ENCODE results near the gene CRY2. TPM values are rescaled to one million over a fixed set of nuclear protein-coding genes. Genes with fewer than 3 reads are reported as not detected.

Gene CRY2
- total RNA-seq (2022) (8.1 and 8.6 TPM in 2 replicates), Bru-seq, nascent RNA (percentile 58 among the genes with signal in this experiment), BruChase-seq, experiment 1, labeled RNA remaining after a 6-hour chase (percentile 53 among the genes with signal in this experiment), BruChase-seq, experiment 2, labeled RNA remaining after a 2-hour chase (percentile 56 among the genes with signal in this experiment)
- long read RNA-seq, full-length matches to known transcripts = 10 of 16 reads
- long read RNA-seq, partial matches to known transcripts = 1 of 16 reads
- long read RNA-seq, other reads (novel, unspliced or antisense) = 5 of 16 reads

GRCh38 chr11:45846974-45847910 lies at the start of gene CRY2:
Gene CRY2, plus strand, starts transcription at chr11:45847475. Its CDS starts 16 bp downstream, at chr11:45847491.
- peak; percentile 98 for DNase-seq (ENCODE audit: unreplicated experiment)
- H3K4me3 Mint-ChIP-seq (ENCODE audit: unreplicated experiment) = peak within 1 kb of the TSS; percentile 75
- no peaks in the 10 kb centered on the region for H3K9me3 Mint-ChIP-seq (ENCODE audit: unreplicated experiment)
- peaks cover 6% of the 10 kb centered on the region for H3K36me3 Mint-ChIP-seq (ENCODE audit: insufficient read depth, unreplicated experiment)
- peaks cover 18% of the 10 kb centered on the region for H3K4me1 Mint-ChIP-seq (ENCODE audit: insufficient read depth, unreplicated experiment)
- H3K27ac Mint-ChIP-seq (ENCODE audit: low read depth, unreplicated experiment) = peak within 1 kb of the TSS; percentile 66
- intact Hi-C loops (cut with micrococcal nuclease) = loop anchor here (1.0 to 10.0 kb wide), 4 partner anchors 12 to 71 kb away; partner anchors contain the start of gene SLC35C1
- BruUV-seq (replicated peaks) = no TSS peak
- POLR2A ChIA-PET = interaction anchor here (0.6 to 3.5 kb wide), 21 partner anchors 8 to 1110 kb away, joined by 3 to 24 read pairs (median 3); partner anchors contain the start of genes AMBRA1, LARGE2 and PEX16
- H3K27me3 Mint-ChIP-seq (ENCODE audit: insufficient read depth, unreplicated experiment) = peaks cover 11% of the 10 kb centered on the region
- CTCF ChIA-PET = interaction anchor here (0.6 to 1.5 kb wide), 8 partner anchors 12 to 159 kb away, joined by 3 to 6 read pairs (median 3); no protein-coding TSS in a partner anchor
- no peak for TF ChIP-seq CTCF (IDR thresholded peaks at IDR 0.05; ENCODE audit: unreplicated experiment)

- H3K4me1 Mint-ChIP-seq (ENCODE audit: insufficient read depth, unreplicated experiment) = peaks cover 10% of the 10 kb centered on the region
- BruUV-seq (replicated peaks) = no TSS peak
- CTCF ChIA-PET = interaction anchor here (0.6 kb wide), 1 partner anchor 208 kb away, joined by 7 read pairs; no protein-coding TSS in a partner anchor
- H3K36me3 Mint-ChIP-seq (ENCODE audit: insufficient read depth, unreplicated experiment) = no peaks in the 10 kb centered on the region
- no peak for TF ChIP-seq CTCF (IDR thresholded peaks at IDR 0.05; ENCODE audit: unreplicated experiment)
- H3K4me3 Mint-ChIP-seq (ENCODE audit: unreplicated experiment) = no peak overlapping the region
- peak; percentile 76 for DNase-seq (ENCODE audit: unreplicated experiment)
- no peaks in the 10 kb centered on the region for H3K9me3 Mint-ChIP-seq (ENCODE audit: unreplicated experiment)
- no peak overlapping the region for H3K27ac Mint-ChIP-seq (ENCODE audit: low read depth, unreplicated experiment)
- no peaks in the 10 kb centered on the region for H3K27me3 Mint-ChIP-seq (ENCODE audit: insufficient read depth, unreplicated experiment)
- POLR2A ChIA-PET = interaction anchor here (0.7 kb wide), 1 partner anchor 21 kb away, joined by 3 read pairs; no protein-coding TSS in a partner anchor
- intact Hi-C loops (cut with micrococcal nuclease) = no loop called here
Observed at GRCh38 chr11:45798793-45799441, 48.4 kb upstream of the CRY2 start.

GRCh38 chr11:45799562-45799961 lies 47.7 kb upstream of the CRY2 start:
- Mint-ChIP-seq H3K27me3 (ENCODE audit: insufficient read depth, unreplicated experiment) (no peaks in the 10 kb centered on the region), H3K36me3 (ENCODE audit: insufficient read depth, unreplicated experiment) (no peaks in the 10 kb centered on the region), H3K4me1 (ENCODE audit: insufficient read depth, unreplicated experiment) (peaks cover 10% of the 10 kb centered on the region), H3K27ac (ENCODE audit: low read depth, unreplicated experiment) (no peak overlapping the region), H3K4me3 (ENCODE audit: unreplicated experiment) (no peak overlapping the region), H3K9me3 (ENCODE audit: unreplicated experiment) (no peaks in the 10 kb centered on the region)
- CTCF ChIA-PET = interaction anchor here (0.6 kb wide), 1 partner anchor 69 kb away, joined by 4 read pairs; no protein-coding TSS in a partner anchor
- intact Hi-C loops (cut with micrococcal nuclease) = no loop called here
- no peak for TF ChIP-seq CTCF (IDR thresholded peaks at IDR 0.05; ENCODE audit: unreplicated experiment)
- no TSS peak for BruUV-seq (replicated peaks)
- POLR2A ChIA-PET = interaction anchor here (0.7 kb wide), 1 partner anchor 22 kb away, joined by 3 read pairs; no protein-coding TSS in a partner anchor
- no peak for DNase-seq (ENCODE audit: unreplicated experiment)

Data from MCF 10A (cell line).